Cortex of kidney (tissue), 1 donor: ENCODE results near the gene RAPSN.

Source experiments
- DNase-seq: peaks from one replicate; lab custom pipeline; 2025; lab: John Stamatoyannopoulos, UW

The RAPSN gene

DNA sequence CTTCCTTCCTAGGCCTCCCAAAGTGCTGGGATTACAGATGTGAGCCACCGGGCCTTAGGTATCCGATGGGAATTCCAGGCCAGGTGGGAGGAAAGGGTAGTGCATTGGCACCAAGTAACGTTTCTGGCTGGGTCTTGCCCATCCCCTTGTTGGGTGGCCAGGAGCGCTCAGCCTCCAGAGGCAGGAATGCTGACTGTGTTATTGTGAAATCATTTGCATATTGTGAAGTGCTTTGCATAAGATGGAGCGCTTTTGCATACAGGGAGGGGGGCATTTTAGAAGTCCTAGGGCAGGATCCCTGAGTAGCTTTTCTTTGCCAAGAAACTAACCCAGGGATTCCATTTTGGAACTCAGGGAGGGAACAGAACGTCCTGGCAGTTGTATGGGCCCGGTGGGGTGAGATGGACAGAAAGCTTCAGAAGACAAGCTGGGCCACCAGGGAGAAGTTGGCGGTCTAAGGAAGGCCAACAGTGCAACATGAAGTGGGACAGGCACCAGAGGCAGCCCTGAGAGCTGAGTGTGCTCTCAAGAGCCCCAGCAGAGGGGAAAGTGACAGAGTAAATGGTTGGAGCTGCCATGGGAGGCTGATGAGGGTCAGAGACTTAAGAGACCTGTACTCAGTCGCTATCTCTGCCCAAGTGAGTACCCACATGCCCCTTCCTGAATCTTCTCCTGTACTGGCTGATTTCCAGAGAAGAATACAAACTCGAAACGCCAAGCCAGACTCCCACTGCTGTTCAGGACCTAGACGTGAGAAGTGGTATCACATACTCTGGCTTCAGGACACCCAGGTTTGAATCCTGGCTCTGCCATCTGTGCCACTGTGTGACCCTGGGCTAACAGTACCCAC lies 41.8 kb downstream of the RAPSN start:
- no peak for DNase-seq

GRCh38 chr11:47403571-47403970 lies 45.4 kb downstream of the RAPSN start:
- DNase-seq, result no peak

- DNase-seq, result no peak
Observed at GRCh38 chr11:47403135-47403534, 45.8 kb downstream of the RAPSN start.

GRCh38 chr11:47400768-47401279 lies 48.1 kb downstream of the RAPSN start:
- DNase-seq, result no peak

- no peak for DNase-seq
Observed at GRCh38 chr11:47399860-47400767, 48.8 kb downstream of the RAPSN start.

DNA sequence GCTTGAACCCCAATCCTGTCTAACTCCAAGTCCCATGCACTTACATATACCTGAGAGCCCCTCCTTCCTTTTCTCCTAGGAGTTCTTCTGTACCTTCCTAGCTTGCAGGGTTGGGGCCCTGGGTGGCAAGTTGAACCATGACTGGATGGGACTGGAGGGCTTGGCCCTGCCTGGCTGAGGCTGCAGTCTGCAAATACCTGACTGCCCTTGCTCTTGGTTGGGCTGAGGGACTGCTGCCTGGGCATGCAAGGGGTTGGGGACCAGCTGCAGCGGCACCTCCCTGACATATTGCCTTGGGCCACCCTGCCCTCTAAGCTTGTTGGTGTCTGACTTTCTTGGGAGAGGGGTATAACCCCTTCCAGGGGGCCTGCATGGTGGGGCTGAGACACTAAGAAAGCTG lies 50.4 kb downstream of the RAPSN start:
- no peak for DNase-seq

GRCh38 chr11:47398011-47398410 lies 50.9 kb downstream of the RAPSN start:
- DNase-seq, result no peak

DNA sequence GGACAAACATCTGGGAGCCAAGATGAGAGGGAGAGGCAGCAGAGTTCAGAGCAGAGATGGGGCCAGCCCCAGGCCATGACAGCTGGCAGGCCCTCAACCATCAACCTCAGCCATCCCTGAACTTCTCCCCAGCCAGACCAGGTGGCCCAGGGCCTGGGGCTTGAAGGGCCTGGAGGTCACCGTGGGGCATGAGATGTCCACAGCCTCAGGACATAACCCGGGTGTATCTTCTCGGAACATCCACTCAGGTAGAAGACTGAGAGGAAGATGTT lies 53.0 kb downstream of the RAPSN start:
- DNase-seq, result no peak

DNA sequence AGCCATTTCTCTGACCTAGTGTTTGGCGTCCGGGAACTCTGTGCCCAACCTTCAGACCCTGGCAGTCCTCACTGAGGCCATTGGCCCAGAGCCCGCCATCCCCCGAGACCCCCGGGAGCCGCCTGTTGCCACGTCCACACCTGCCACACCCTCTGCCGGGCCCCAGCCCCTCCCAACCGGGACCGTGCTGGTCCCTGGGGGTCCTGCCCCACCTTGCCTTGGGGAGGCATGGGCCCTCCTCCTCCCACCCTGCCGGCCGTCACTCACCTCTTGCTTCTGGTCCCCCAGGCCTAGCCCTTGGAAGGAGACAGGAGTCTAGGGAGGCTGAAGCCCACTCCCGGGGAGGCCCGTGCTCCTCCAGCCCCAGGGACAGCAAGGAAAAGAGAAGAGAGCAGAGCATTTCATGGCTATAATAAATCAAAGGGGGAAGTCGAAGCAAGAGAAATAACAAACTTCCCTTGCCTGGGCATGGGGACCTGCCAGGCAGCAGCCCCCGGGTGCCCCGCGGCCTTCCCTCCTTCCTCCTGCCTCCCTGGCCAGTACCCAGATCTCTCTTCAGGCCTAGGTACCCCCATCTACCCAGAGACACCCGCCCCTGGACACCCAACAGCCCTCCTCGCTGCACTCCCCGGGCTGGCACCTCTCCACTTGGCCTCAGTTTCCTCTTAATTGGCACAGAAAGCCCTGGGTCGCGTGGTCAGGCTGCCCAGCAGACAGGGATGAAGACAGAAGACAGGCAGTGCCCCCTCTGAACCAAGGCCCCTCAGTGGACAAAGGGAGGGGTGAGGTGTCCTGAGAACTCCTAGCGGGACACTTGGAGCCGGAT lies 53.5 kb downstream of the RAPSN start:
- DNase-seq, result no peak

GRCh38 chr11:47394322-47395222 lies 54.4 kb downstream of the RAPSN start:
- DNase-seq, result no peak

- no peak for DNase-seq
Observed at GRCh38 chr11:47394050-47394321, 55.0 kb downstream of the RAPSN start.

- DNase-seq, result no peak
Observed at GRCh38 chr11:47393163-47394049, 55.5 kb downstream of the RAPSN start.

- DNase-seq, result no peak
Observed at GRCh38 chr11:47392546-47393162, 56.3 kb downstream of the RAPSN start.

GRCh38 chr11:47391711-47392432 lies 57.1 kb downstream of the RAPSN start:
- DNase-seq, result no peak

DNA sequence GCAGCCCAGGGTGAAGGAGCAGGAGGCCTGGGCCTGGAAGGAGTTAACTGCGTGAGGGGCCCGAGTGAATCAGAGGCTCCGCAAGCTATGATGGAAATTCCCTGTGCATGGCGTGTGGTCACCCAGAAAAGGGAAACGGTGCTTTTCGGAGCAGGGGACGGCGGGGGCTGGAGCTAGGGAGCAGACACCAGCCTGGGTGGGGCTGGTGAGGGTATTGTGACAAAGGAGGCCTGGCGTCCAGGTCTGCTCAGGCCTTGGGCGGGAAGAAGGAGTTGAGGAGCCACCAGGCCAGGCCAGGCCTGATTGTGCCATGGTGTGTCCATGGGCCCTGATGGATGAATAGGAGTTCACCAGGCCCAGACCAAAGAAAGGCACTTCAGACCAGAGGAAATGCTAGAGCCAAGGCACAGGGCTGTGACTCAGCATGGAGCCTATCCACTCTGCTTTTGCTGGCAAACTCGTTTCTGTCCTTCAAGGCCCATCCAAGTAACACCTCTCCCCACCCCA lies 57.8 kb downstream of the RAPSN start:
- DNase-seq, result no peak

- no peak for DNase-seq
Observed at GRCh38 chr11:47390422-47390760, 58.5 kb downstream of the RAPSN start.

DNA sequence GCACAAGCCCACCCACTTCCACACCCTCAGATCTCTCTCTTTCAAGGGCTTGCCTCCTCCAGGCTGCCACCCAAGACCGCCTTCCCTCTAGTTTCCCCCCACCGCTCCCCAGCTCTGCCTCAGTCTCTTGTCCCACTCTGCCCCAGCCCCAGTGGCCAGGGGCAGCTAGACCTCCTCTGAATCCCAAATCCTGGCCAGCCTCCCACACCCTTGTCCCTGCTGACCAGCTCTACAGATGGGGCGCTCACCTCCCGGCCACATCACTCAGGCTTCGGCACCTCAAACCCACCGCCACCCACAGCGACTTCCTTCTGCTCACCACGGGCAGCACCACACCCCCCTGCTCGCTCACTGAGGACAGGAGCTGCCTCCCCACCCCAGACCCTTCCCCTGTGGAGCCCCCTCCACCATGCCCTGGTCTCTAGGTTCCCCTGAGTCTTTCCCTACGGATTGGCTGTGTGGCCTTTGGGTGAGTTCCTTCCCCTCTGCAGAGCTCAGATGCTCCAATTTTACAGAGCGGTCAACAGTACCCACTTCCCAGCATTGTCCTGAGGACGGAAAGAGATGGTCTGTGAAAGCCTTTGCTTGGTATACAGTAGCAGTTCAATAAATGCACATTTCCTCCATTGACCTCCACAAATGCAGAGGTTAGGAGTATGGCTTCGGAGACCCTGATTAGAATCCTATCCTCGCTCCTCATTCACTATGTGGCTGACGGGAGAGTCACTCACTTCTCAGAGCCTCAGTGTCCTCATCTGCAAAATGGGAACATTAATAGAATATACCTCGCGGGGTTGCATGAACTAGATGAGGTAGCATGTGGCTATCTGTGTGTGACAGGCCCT lies 59.1 kb downstream of the RAPSN start:
- DNase-seq, result no peak
